Measurements from ENCODE around the gene CKS1B.

The CKS1B gene

GRCh38 chr1:154954541-154954940 lies 19.9 kb upstream of the CKS1B start:
- Histone ChIP-seq H3K9me3 (ENCODE audit: low read depth, low read length) (no peaks in the 10 kb centered on the region), H3K36me3 (ENCODE audit: insufficient read depth, low read length) (peaks cover 13% of the 10 kb centered on the region; the same call in 1 of the 2 replicates), H3K27ac (no peak overlapping the region), H3K9ac (ENCODE audit: insufficient read length) (no peak overlapping the region), H3K4me3 (no peak overlapping the region)
- no peak for DNase-seq (ENCODE audit: low read depth, low spot score)
- no peak for TF ChIP-seq POLR2AphosphoS5 (IDR thresholded peaks at IDR 0.05; ENCODE audit: borderline replicate concordance, low read depth, low read length)
- no peak for TF ChIP-seq FOXP2 (optimal IDR thresholded peaks at IDR 0.05; ENCODE audit: control extremely low read depth, extremely low read length, insufficient read depth)
- TF ChIP-seq EZH2 (IDR thresholded peaks at IDR 0.05) = no peak

- TF ChIP-seq POLR2AphosphoS5 (IDR thresholded peaks at IDR 0.05; ENCODE audit: borderline replicate concordance, low read depth, low read length) (no peak), EZH2 (IDR thresholded peaks at IDR 0.05) (no peak), FOXP2 (optimal IDR thresholded peaks at IDR 0.05; ENCODE audit: control extremely low read depth, extremely low read length, insufficient read depth) (no peak)
- peak overlapping the region; percentile 87 for H3K4me3 ChIP-seq
- H3K9ac ChIP-seq (ENCODE audit: insufficient read length) = peak overlapping the region; percentile 74
- DNase-seq (ENCODE audit: low read depth, low spot score) = no peak
- no peaks in the 10 kb centered on the region for H3K9me3 ChIP-seq (ENCODE audit: low read depth, low read length)
- peak overlapping the region; percentile 74 for H3K27ac ChIP-seq
- peaks cover 14% of the 10 kb centered on the region; the same call in 1 of the 2 replicates for H3K36me3 ChIP-seq (ENCODE audit: insufficient read depth, low read length)
Measured at GRCh38 chr1:154955039-154955717, 19.3 kb upstream of the CKS1B start.

- H3K9me3 ChIP-seq (ENCODE audit: low read depth, low read length) = no peaks in the 10 kb centered on the region
Measured at GRCh38 chr1:154955718-154956543, 18.6 kb upstream of the CKS1B start, which contains the start of gene PBXIP1. TSS of gene PBXIP1 (minus strand) at chr1:154956099. CDS start at chr1:154953721, 2,378 bp downstream.

GRCh38 chr1:154956544-154956941 lies 17.9 kb upstream of the CKS1B start:
- Histone ChIP-seq H3K9ac (ENCODE audit: insufficient read length) (peak overlapping the region; percentile 74), H3K36me3 (ENCODE audit: insufficient read depth, low read length) (peaks cover 14% of the 10 kb centered on the region; the same call in 1 of the 2 replicates), H3K4me3 (peak overlapping the region; percentile 87), H3K9me3 (ENCODE audit: low read depth, low read length) (no peaks in the 10 kb centered on the region), H3K27ac (no peak overlapping the region)
- DNase-seq (ENCODE audit: low read depth, low spot score) = no peak
- no peak for TF ChIP-seq EZH2 (IDR thresholded peaks at IDR 0.05)
- no peak for TF ChIP-seq POLR2AphosphoS5 (IDR thresholded peaks at IDR 0.05; ENCODE audit: borderline replicate concordance, low read depth, low read length)
- no peak for TF ChIP-seq FOXP2 (optimal IDR thresholded peaks at IDR 0.05; ENCODE audit: control extremely low read depth, extremely low read length, insufficient read depth)

More at GRCh38 chr1:154955718-154956543, 18.6 kb upstream of the CKS1B start, which contains the start of gene PBXIP1:
- TF ChIP-seq POLR2AphosphoS5 (IDR thresholded peaks at IDR 0.05; ENCODE audit: borderline replicate concordance, low read depth, low read length) = peak; percentile 44
- no peak for TF ChIP-seq EZH2 (IDR thresholded peaks at IDR 0.05)
- peaks cover 14% of the 10 kb centered on the region; the same call in 1 of the 2 replicates for H3K36me3 ChIP-seq (ENCODE audit: insufficient read depth, low read length)
- peak within 1 kb of the TSS; percentile 74 for H3K27ac ChIP-seq
- peak; percentile 85 for DNase-seq (ENCODE audit: low read depth, low spot score)
- H3K9ac ChIP-seq (ENCODE audit: insufficient read length) = peak within 1 kb of the TSS; percentile 74
- H3K4me3 ChIP-seq = peak within 1 kb of the TSS; percentile 87

GRCh38 chr1:154957091-154957657 lies 17.3 kb upstream of the CKS1B start:
- TF ChIP-seq EZH2 (IDR thresholded peaks at IDR 0.05) = no peak
- TF ChIP-seq POLR2AphosphoS5 (IDR thresholded peaks at IDR 0.05; ENCODE audit: borderline replicate concordance, low read depth, low read length) = no peak
- no peak for TF ChIP-seq FOXP2 (optimal IDR thresholded peaks at IDR 0.05; ENCODE audit: control extremely low read depth, extremely low read length, insufficient read depth)
- Histone ChIP-seq H3K9ac (ENCODE audit: insufficient read length) (no peak overlapping the region), H3K27ac (no peak overlapping the region), H3K4me3 (no peak overlapping the region), H3K9me3 (ENCODE audit: low read depth, low read length) (no peaks in the 10 kb centered on the region), H3K36me3 (ENCODE audit: insufficient read depth, low read length) (peaks cover 14% of the 10 kb centered on the region; the same call in 1 of the 2 replicates)
- DNase-seq (ENCODE audit: low read depth, low spot score) = no peak

- Histone ChIP-seq H3K27ac (no peak overlapping the region), H3K36me3 (ENCODE audit: insufficient read depth, low read length) (peaks cover 17% of the 10 kb centered on the region), H3K4me3 (no peak overlapping the region), H3K9me3 (ENCODE audit: low read depth, low read length) (no peaks in the 10 kb centered on the region), H3K9ac (ENCODE audit: insufficient read length) (no peak overlapping the region)
- DNase-seq (ENCODE audit: low read depth, low spot score) = no peak
- TF ChIP-seq EZH2 (IDR thresholded peaks at IDR 0.05) = no peak
- TF ChIP-seq POLR2AphosphoS5 (IDR thresholded peaks at IDR 0.05; ENCODE audit: borderline replicate concordance, low read depth, low read length) = no peak
- no peak for TF ChIP-seq FOXP2 (optimal IDR thresholded peaks at IDR 0.05; ENCODE audit: control extremely low read depth, extremely low read length, insufficient read depth)
Measured at GRCh38 chr1:154958036-154958435, 16.4 kb upstream of the CKS1B start.

GRCh38 chr1:154958681-154959425 lies 15.6 kb upstream of the CKS1B start:
- TF ChIP-seq EZH2 (IDR thresholded peaks at IDR 0.05) (no peak), FOXP2 (optimal IDR thresholded peaks at IDR 0.05; ENCODE audit: control extremely low read depth, extremely low read length, insufficient read depth) (no peak), POLR2AphosphoS5 (IDR thresholded peaks at IDR 0.05; ENCODE audit: borderline replicate concordance, low read depth, low read length) (no peak)
- Histone ChIP-seq H3K36me3 (ENCODE audit: insufficient read depth, low read length) (peaks cover 25% of the 10 kb centered on the region), H3K9ac (ENCODE audit: insufficient read length) (no peak overlapping the region), H3K27ac (no peak overlapping the region), H3K9me3 (ENCODE audit: low read depth, low read length) (no peaks in the 10 kb centered on the region), H3K4me3 (no peak overlapping the region)
- DNase-seq (ENCODE audit: low read depth, low spot score) = no peak
